Small intestine (tissue), 7 donors: ENCODE results near the gene GLIS1. TPM values are rescaled to one million over a fixed set of nuclear protein-coding genes. Genes with fewer than 3 reads are reported as not detected.

Experiments
- DNase-seq, 2 donors: peaks; one replicate each; pipeline versions ENCODE4 v3.0.0 to v3.0.0-alpha.2; 2013
- FAIRE-seq: peaks from 2 replicates; lab custom pipeline; 2012; peaks lifted over from hg19 to GRCh38; lab: Jason Lieb, UNC
- H3K27ac ChIP-seq, 3 donors: one replicate each; pipeline ENCODE4 v1.5.1; 2013; ENCODE audit warnings: low read length in 2 of 3, mild to moderate bottlenecking in 2 of 3, control low read depth in 1 of 3, inconsistent platforms in 1 of 3, low read depth in 1 of 3, moderate library complexity in 1 of 3
- H3K27me3 ChIP-seq, 3 donors: one replicate each; pipeline ENCODE4 v1.6.1; 2013; ENCODE audit warnings: low read length in 3 of 3, inconsistent platforms in 1 of 3; ENCODE audit not compliant: control insufficient read depth in 3 of 3, insufficient read depth in 3 of 3
- H3K36me3 ChIP-seq, 3 donors: one replicate each; pipeline ENCODE4 v1.6.1; 2013; ENCODE audit warnings: low read length in 3 of 3, inconsistent platforms in 1 of 3, low read depth in 1 of 3, mild to moderate bottlenecking in 1 of 3, moderate library complexity in 1 of 3; ENCODE audit not compliant: control insufficient read depth in 3 of 3, insufficient read depth in 2 of 3
- H3K4me1 ChIP-seq, 3 donors: one replicate each; pipeline ENCODE4 v1.6.1; 2013; ENCODE audit warnings: low read length in 2 of 3, inconsistent platforms in 1 of 3, low read depth in 1 of 3, mild to moderate bottlenecking in 1 of 3, moderate library complexity in 1 of 3; ENCODE audit not compliant: control insufficient read depth in 3 of 3, insufficient read depth in 2 of 3
- H3K4me3 ChIP-seq, 3 donors: one replicate each; pipeline ENCODE4 v1.5.1; 2013; ENCODE audit warnings: low read length in 3 of 3, control low read depth in 1 of 3, inconsistent platforms in 1 of 3, low read depth in 1 of 3, mild to moderate bottlenecking in 1 of 3, moderate library complexity in 1 of 3
- H3K9me3 ChIP-seq, 2 donors: one replicate each; pipeline ENCODE4 v1.6.1; 2013; ENCODE audit warnings: low read depth in 1 of 2, low read length in 1 of 2; ENCODE audit not compliant: control insufficient read depth in 2 of 2, insufficient read depth in 1 of 2
- WGBS, 3 donors: extraction: QIAGEN DNeasy Blood & Tissue Kit; methylation state at CpG; one replicate each; pipeline ENCODE4 v1.1.7; 2013; 5-methylcytosine and 5-hydroxymethylcytosine counted together
- polyA plus RNA-seq, 4 donors: library from polyadenylated mRNA; stranded (reverse) in 3 of 4; unstranded in 1 of 4; fragments of 200-250 nt in 3 of 4; fragments of 120-200 nt in 1 of 4; gene quantifications; one replicate each; pipeline versions ENCODE4 v1.2.1 to v1.2.3, GENCODE V29; 2013
- donor health status: healthy with polysubstance abuse.
- donor health status: control.
- donor health status: control.
- donor health status: Bipolar disorder and iron deficiency.
- donor health status: healthy.

GLIS1 gene
- polyA plus RNA-seq, 4 donors: 0.19 to 0.50 TPM; not detected in 2

- Histone ChIP-seq H3K36me3 (no peaks in the 10 kb centered on the region), H3K4me1 (no peaks in the 10 kb centered on the region), H3K4me3 (no peak overlapping the region), H3K27me3 (no peaks in the 10 kb centered on the region), H3K27ac (no peak overlapping the region), H3K9me3 (no peaks in the 10 kb centered on the region)
- WGBS, 3 donors: 42 to 51% (median 45%) methylated on average over 3 of the region's 3 CpGs
- DNase-seq (peak in 1 of 2 donors; percentile 44), FAIRE-seq (no peak)
These were observed 69.3 kb downstream of the GLIS1 start for GRCh38 chr1:53669621-53670191.

GRCh38 chr1:53666566-53666965 is 72.4 kb downstream of the GLIS1 start:
- FAIRE-seq (no peak), DNase-seq (no peak)
- Histone ChIP-seq H3K9me3 (no peaks in the 10 kb centered on the region), H3K36me3 (no peaks in the 10 kb centered on the region), H3K27ac (no peak overlapping the region), H3K27me3 (no peaks in the 10 kb centered on the region), H3K4me3 (no peak overlapping the region), H3K4me1 (no peaks in the 10 kb centered on the region)
- WGBS, 3 donors: 81 to 100% (median 94%) methylated on average over 1 of the region's 1 CpG

- DNase-seq (no peak), FAIRE-seq (no peak)
- no peak overlapping the region for H3K27ac ChIP-seq
- no peak overlapping the region for H3K4me3 ChIP-seq
- H3K9me3 ChIP-seq: no peaks in the 10 kb centered on the region
- WGBS, 3 donors: 7 to 36% (median 10%) methylated on average over 2 of the region's 2 CpGs
- H3K36me3 ChIP-seq: no peaks in the 10 kb centered on the region
- no peaks in the 10 kb centered on the region for H3K27me3 ChIP-seq
- no peaks in the 10 kb centered on the region for H3K4me1 ChIP-seq
These were observed 73.0 kb downstream of the GLIS1 start for GRCh38 chr1:53665996-53666395.

- FAIRE-seq (no peak), DNase-seq (no peak)
- Histone ChIP-seq H3K27me3 (no peaks in the 10 kb centered on the region), H3K27ac (no peak overlapping the region), H3K4me3 (no peak overlapping the region), H3K36me3 (no peaks in the 10 kb centered on the region), H3K9me3 (no peaks in the 10 kb centered on the region), H3K4me1 (no peaks in the 10 kb centered on the region)
- 71 to 73% (median 72%) methylated on average over 15 of the region's 15 CpGs for WGBS, 3 donors
These were observed 75.2 kb downstream of the GLIS1 start for GRCh38 chr1:53663529-53664300.

GRCh38 chr1:53662951-53663350 is 76.0 kb downstream of the GLIS1 start:
- H3K4me1 ChIP-seq: no peaks in the 10 kb centered on the region
- FAIRE-seq (no peak), DNase-seq (no peak)
- WGBS, 3 donors: 68 to 88% (median 71%) methylated on average over 3 of the region's 3 CpGs
- no peaks in the 10 kb centered on the region for H3K36me3 ChIP-seq
- H3K9me3 ChIP-seq: no peaks in the 10 kb centered on the region
- H3K27me3 ChIP-seq: no peaks in the 10 kb centered on the region
- no peak overlapping the region for H3K27ac ChIP-seq
- H3K4me3 ChIP-seq: no peak overlapping the region

GRCh38 chr1:53662169-53662568 is 76.8 kb downstream of the GLIS1 start:
- Histone ChIP-seq H3K4me3 (no peak overlapping the region), H3K4me1 (no peaks in the 10 kb centered on the region), H3K36me3 (no peaks in the 10 kb centered on the region), H3K27ac (no peak overlapping the region), H3K9me3 (no peaks in the 10 kb centered on the region), H3K27me3 (peaks cover 0 to 2% (median 0%) of the 10 kb centered on the region in 3 donors)
- FAIRE-seq (no peak), DNase-seq (no peak)
- 89 to 92% (median 89%) methylated on average over 11 of the region's 11 CpGs for WGBS, 3 donors

- DNase-seq: no peak
- WGBS, 3 donors: 85 to 93% (median 89%) methylated on average over 8 of the region's 8 CpGs
- Histone ChIP-seq H3K36me3 (no peaks in the 10 kb centered on the region), H3K9me3 (no peaks in the 10 kb centered on the region), H3K27me3 (peaks cover 0 to 2% (median 0%) of the 10 kb centered on the region in 3 donors), H3K4me3 (no peak overlapping the region), H3K4me1 (no peaks in the 10 kb centered on the region), H3K27ac (no peak overlapping the region)
- FAIRE-seq: no peak
These were observed 77.5 kb downstream of the GLIS1 start for GRCh38 chr1:53661496-53661895.

GRCh38 chr1:53660666-53661065 is 78.3 kb downstream of the GLIS1 start:
- H3K9me3 ChIP-seq: no peaks in the 10 kb centered on the region
- H3K27me3 ChIP-seq: peaks cover 0 to 2% (median 0%) of the 10 kb centered on the region in 3 donors
- DNase-seq (no peak), FAIRE-seq (no peak)
- no peaks in the 10 kb centered on the region for H3K4me1 ChIP-seq
- H3K36me3 ChIP-seq: no peaks in the 10 kb centered on the region
- no peak overlapping the region for H3K4me3 ChIP-seq
- WGBS, 3 donors: 67 to 83% (median 79%) methylated on average over 3 of the region's 3 CpGs
- H3K27ac ChIP-seq: no peak overlapping the region
